Spleen (tissue), 11 donors: ENCODE measurements around the gene RUNDC1. TPM values are rescaled to one million over a fixed set of nuclear protein-coding genes. Genes with fewer than 3 reads are reported as not detected.

Experiments
- DNase-seq: peaks from one replicate; pipeline ENCODE4 v3.0.0-alpha.2; 2020
- H3K27ac ChIP-seq, 8 donors: fragments of 200-600 bp; sonication (generic) in 7 of 8; 1 replicate in 4 of 8; 2 replicates in 4 of 8; pipeline versions ENCODE4 v1.5.0 to v1.8.0; 2016 to 2021; ENCODE audit warnings: inconsistent platforms in 4 of 8, mild to moderate bottlenecking in 4 of 8, moderate library complexity in 1 of 8
- H3K27me3 ChIP-seq, 7 donors: fragments of 200-600 bp; sonication (generic) in 6 of 7; replicated peaks in 1 of 7; 1 replicate in 4 of 7; 2 replicates in 3 of 7; pipeline versions ENCODE4 v1.5.0 to v1.8.0; 2016 to 2021; ENCODE audit warnings: inconsistent platforms in 3 of 7, mild to moderate bottlenecking in 1 of 7
- H3K36me3 ChIP-seq, 6 donors: fragments of 200-600 bp; sonication (generic) in 5 of 6; 1 replicate in 4 of 6; 2 replicates in 2 of 6; pipeline versions ENCODE4 v1.5.0 to v1.8.0; 2016 to 2021; ENCODE audit warnings: inconsistent platforms in 2 of 6
- H3K4me1 ChIP-seq, 6 donors: fragments of 200-600 bp; sonication (generic) in 5 of 6; 1 replicate in 3 of 6; 2 replicates in 3 of 6; pipeline versions ENCODE4 v1.5.0 to v1.8.0; 2016 to 2021; ENCODE audit warnings: inconsistent platforms in 3 of 6
- H3K4me3 ChIP-seq, 8 donors: fragments of 200-600 bp; sonication (generic) in 7 of 8; 1 replicate in 4 of 8; 2 replicates in 4 of 8; pipeline versions ENCODE4 v1.5.0 to v1.8.0; 2016 to 2021; ENCODE audit warnings: inconsistent platforms in 4 of 8, mild to moderate bottlenecking in 4 of 8, moderate library complexity in 2 of 8
- H3K9me3 ChIP-seq, 8 donors: fragments of 200-600 bp; sonication (generic) in 7 of 8; 1 replicate in 4 of 8; 2 replicates in 4 of 8; pipeline versions ENCODE4 v1.5.0 to v1.8.0; 2016 to 2021; ENCODE audit warnings: inconsistent platforms in 4 of 8
- POLR2A ChIP-seq, 3 donors: fragments of 450-650 bp; IDR thresholded peaks; one replicate each; pipeline ENCODE4 v1.5.1; 2017; ENCODE audit warnings: antibody characterized with exemption in 3 of 3, mild to moderate bottlenecking in 1 of 3
- POLR2AphosphoS5 ChIP-seq, 3 donors: sonication (generic); formaldehyde crosslinking; IDR thresholded peaks; one replicate each; pipeline ENCODE4 v1.5.1; 2017; ENCODE audit warnings: antibody characterized with exemption in 3 of 3
- WGBS, 5 donors: extraction: QIAGEN DNeasy Blood & Tissue Kit in 3 of 5; methylation state at CpG; one replicate each; pipeline versions ENCODE4 v1.1.5 to v1.1.7; 2013 to 2018; 5-methylcytosine and 5-hydroxymethylcytosine counted together
- intact Hi-C: fragments of 100-400 bp; cut with DNase I; formaldehyde crosslinking; loops from one replicate; pipeline ENCODE4 v1.15.0; 2023; ENCODE audit warnings: low total_unique reads
- polyA plus RNA-seq, 3 donors: library from polyadenylated mRNA; stranded (reverse); fragments of 200-250 nt; gene quantifications; one replicate each; pipeline ENCODE4 v1.2.1, GENCODE V29; 2013
- total RNA-seq, 7 donors: library from RNA; depleted of rRNA in 3 of 7; stranded (reverse); fragments of >200 nt in 3 of 7; fragmentation: NEBNext Ultra II Directional in 4 of 7; extraction: Animal tissue kit (Norgen Biotek cat#: 25700) in 4 of 7; gene quantifications; one replicate each; pipeline versions ENCODE4 v1.1.0 to v1.2.1, GENCODE V29; 2016 to 2021
- TF ChIP-seq, protein P1 (sequence below), 11 experiments: fragments of 200-600 bp in 7 of 11; fragments of 450-650 bp in 4 of 11; sonication (generic) in 4 of 11; IDR thresholded peaks in 8 of 11; conservative IDR thresholded peaks in 3 of 11; 1 replicate in 7 of 11; 2 replicates in 4 of 11; pipeline versions ENCODE4 v1.4.0 to v1.8.0; 2016 to 2021; ENCODE audit warnings: antibody characterized with exemption in 11 of 11, inconsistent platforms in 4 of 11, mild to moderate bottlenecking in 1 of 11
- donor health status: healthy with polysubstance abuse.
- donor health status: DM: no; HTN: no; CAD: no; lungs with moderate emphysema.
- donor health status: DM: no; HTN: no; CAD: no.
- donor health status: Bipolar disorder and iron deficiency.
- donor health status: healthy.
- donor health status: DM: no; HTN: no; CAD: no.
- donor health status: DM: yes; HTN: yes; CAD: no.

RUNDC1 gene
- total and polyA plus RNA-seq, 10 donors: 6.7 to 27.9 (median 19.3) TPM

DNA sequence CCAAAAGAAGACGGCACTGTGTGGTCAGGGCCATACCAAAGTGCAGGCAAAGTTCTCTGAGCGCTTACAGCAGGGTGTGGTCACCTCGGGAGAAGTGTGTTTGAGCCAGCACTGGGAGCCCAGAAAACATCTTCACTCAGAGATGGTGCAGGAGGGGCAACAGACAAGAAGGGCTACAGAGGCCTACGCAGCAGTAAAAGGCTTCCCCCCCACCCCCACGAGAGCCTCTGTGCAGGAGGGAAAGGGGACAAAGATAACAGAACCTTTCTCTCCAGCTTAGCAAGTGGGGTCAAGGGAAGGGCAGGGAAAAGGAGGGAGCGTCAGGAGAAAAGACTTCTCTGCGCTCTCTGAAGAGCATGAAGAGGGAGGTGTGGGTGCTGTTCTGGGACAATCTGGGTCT lies 39.1 kb downstream of the RUNDC1 start:
- peaks cover 0 to 39% (median 4%) of the 10 kb centered on the region in 6 donors for H3K36me3 ChIP-seq
- peaks cover 32 to 92% (median 72%) of the 10 kb centered on the region in 6 donors for H3K4me1 ChIP-seq
- H3K27me3 ChIP-seq: no peaks in the 10 kb centered on the region
- H3K27ac ChIP-seq: peak overlapping the region in 7 of 8 donors; percentile 21 to 87 (median 83)
- H3K4me3 ChIP-seq: peak overlapping the region in 1 of 8 donors; percentile 96
- TF ChIP-seq POLR2A (IDR thresholded peaks at IDR 0.05) (no peak), POLR2AphosphoS5 (IDR thresholded peaks at IDR 0.05) (no peak)
- TF ChIP-seq, protein P1, sequence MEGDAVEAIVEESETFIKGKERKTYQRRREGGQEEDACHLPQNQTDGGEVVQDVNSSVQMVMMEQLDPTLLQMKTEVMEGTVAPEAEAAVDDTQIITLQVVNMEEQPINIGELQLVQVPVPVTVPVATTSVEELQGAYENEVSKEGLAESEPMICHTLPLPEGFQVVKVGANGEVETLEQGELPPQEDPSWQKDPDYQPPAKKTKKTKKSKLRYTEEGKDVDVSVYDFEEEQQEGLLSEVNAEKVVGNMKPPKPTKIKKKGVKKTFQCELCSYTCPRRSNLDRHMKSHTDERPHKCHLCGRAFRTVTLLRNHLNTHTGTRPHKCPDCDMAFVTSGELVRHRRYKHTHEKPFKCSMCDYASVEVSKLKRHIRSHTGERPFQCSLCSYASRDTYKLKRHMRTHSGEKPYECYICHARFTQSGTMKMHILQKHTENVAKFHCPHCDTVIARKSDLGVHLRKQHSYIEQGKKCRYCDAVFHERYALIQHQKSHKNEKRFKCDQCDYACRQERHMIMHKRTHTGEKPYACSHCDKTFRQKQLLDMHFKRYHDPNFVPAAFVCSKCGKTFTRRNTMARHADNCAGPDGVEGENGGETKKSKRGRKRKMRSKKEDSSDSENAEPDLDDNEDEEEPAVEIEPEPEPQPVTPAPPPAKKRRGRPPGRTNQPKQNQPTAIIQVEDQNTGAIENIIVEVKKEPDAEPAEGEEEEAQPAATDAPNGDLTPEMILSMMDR (IDR thresholded peaks at IDR 0.05 in 8 of 11, conservative IDR thresholded peaks at IDR 0.05 in 3 of 11): no peak
- no peaks in the 10 kb centered on the region for H3K9me3 ChIP-seq
- DNase-seq: no peak
- intact Hi-C loops: no loop called here
- WGBS, 5 donors: 28 to 47% (median 43%) methylated on average over 7 of the region's 7 CpGs

DNA sequence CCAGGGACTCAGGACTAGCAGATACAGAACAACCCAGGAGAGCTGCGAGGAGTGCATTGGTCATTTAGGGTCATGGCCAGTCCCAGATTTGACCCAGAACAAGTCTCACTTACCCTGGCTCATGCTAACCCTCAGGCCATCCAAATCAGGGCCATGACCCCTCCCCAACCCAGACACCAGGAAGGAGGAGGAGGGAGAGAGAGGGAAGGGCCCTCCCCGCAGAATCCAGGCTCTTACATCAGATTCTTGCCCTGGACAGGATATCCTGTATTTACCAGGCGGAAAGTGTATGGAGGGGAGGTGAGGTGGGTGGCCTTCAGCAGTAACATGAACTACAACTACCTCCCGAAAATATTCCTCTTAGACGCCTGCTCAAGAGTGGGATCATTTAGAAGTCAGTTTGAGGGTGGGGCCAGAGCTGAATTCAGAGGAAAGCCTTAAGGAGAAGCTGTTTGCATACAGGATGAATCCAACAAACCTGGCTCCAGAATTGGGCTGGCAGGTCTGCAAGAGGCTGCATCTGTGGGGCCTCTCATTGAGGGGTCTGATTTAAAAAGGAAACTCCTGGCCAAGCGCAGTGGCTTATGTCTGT lies 39.8 kb downstream of the RUNDC1 start:
- Histone ChIP-seq H3K4me1 (peaks cover 25 to 91% (median 69%) of the 10 kb centered on the region in 6 donors), H3K27me3 (no peaks in the 10 kb centered on the region), H3K9me3 (no peaks in the 10 kb centered on the region), H3K36me3 (peaks cover 0 to 32% (median 0%) of the 10 kb centered on the region in 6 donors), H3K4me3 (peak overlapping the region in 2 of 8 donors; percentile 96 to 99), H3K27ac (peak overlapping the region; percentile 6 to 87 (median 82))
- no peak for TF ChIP-seq POLR2A (IDR thresholded peaks at IDR 0.05)
- peak in 2 of 3 donors; percentile 25 to 31 for TF ChIP-seq POLR2AphosphoS5 (IDR thresholded peaks at IDR 0.05)
- TF ChIP-seq, protein P1 (IDR thresholded peaks at IDR 0.05 in 8 of 11, conservative IDR thresholded peaks at IDR 0.05 in 3 of 11): no peak
- WGBS, 5 donors: 26 to 66% (median 46%) methylated on average over 6 of the region's 6 CpGs
- intact Hi-C loops: no loop called here
- DNase-seq: no peak

DNA sequence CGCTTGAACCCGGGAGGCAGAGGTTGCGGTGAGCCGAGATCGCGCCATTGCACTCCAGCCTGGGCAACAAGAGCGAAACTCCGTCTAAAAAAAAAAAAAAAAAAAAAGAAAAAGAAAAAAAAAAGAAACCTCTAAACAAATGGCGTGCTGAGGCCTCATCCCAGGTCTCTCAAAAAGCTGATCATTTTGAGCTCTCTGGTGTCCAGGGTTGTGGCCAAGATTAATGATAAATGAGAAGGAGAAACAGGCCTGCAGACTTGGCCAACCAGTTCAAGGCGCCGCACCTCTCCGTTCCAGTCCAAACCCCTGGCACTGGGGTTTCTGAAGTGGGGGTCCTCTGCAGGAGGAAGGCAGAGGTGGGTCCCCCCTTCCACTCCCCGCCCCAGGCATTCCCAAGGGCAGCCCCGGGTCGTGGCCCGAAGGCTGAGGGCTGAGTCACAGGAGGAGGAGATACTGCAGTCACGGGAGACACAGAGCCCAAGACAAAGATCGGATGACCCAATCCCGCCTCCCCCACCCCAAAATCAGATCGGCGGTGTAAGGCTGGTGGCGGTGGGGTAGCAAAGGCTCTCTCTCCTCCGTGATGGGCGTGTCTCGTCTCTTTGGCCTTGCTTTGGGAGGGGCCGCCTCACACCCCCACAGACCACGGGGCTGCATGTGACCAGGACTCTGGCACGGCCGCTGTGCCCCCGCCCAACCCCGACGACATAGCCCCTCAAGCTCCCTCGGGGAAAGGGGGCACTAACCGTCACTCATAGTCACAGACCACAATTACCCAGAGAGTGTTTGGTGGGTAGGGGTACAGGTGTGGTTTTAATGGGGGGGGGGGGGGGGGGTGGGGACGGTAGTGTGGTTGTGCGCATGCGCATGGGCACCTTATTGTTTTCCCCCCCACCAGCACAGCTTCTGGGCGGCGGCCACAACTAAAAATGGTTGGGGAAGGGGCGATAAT lies 40.7 kb downstream of the RUNDC1 start:
- peak; percentile 88 for DNase-seq
- 17 to 36% (median 23%) methylated on average over 25 to 36 of the region's 40 CpGs for WGBS, 5 donors
- Histone ChIP-seq H3K4me1 (peaks cover 20 to 87% (median 63%) of the 10 kb centered on the region in 6 donors), H3K9me3 (no peaks in the 10 kb centered on the region), H3K36me3 (peaks cover 0 to 23% (median 0%) of the 10 kb centered on the region in 6 donors), H3K27me3 (no peaks in the 10 kb centered on the region), H3K4me3 (peak overlapping the region; percentile 84 to 100 (median 98)), H3K27ac (peak overlapping the region; percentile 61 to 87 (median 83))
- intact Hi-C loops: no loop called here
- TF ChIP-seq, protein P1 (IDR thresholded peaks at IDR 0.05 in 8 of 11, conservative IDR thresholded peaks at IDR 0.05 in 3 of 11): no peak
- TF ChIP-seq POLR2AphosphoS5 (IDR thresholded peaks at IDR 0.05): peak; percentile 18 to 45 (median 22)
